Parathyroid adenoma (tissue), 2 donors: ENCODE measurements around the gene TACC3.
A peak's percentile ranks its signal among the peaks of the same experiment; 100 is the strongest.

Experiments
- H2AFZ ChIP-seq: fragments of 300-600 bp; sonication (generic); one replicate; pipeline ENCODE4 v1.7.0; 2017; ENCODE audit warnings: antibody characterized with exemption, mild to moderate bottlenecking
- H3K27ac ChIP-seq: fragments of 300-600 bp; sonication (generic); one replicate; pipeline ENCODE4 v1.7.0; 2017
- H3K27me3 ChIP-seq: fragments of 300-600 bp; sonication (generic); one replicate; pipeline ENCODE4 v1.7.0; 2017; ENCODE audit warnings: low read length; ENCODE audit not compliant: control insufficient read depth, insufficient read depth
- H3K36me3 ChIP-seq: fragments of 300-600 bp; sonication (generic); one replicate; pipeline ENCODE4 v1.7.0; 2017; ENCODE audit warnings: low read length; ENCODE audit not compliant: control insufficient read depth, insufficient read depth
- H3K4me1 ChIP-seq: fragments of 300-600 bp; sonication (generic); one replicate; pipeline ENCODE4 v1.7.0; 2017; ENCODE audit warnings: control low read depth
- H3K4me2 ChIP-seq: fragments of 300-600 bp; sonication (generic); one replicate; pipeline ENCODE4 v1.7.0; 2017; ENCODE audit warnings: low read length
- H3K4me3 ChIP-seq: fragments of 300-600 bp; sonication (generic); one replicate; pipeline ENCODE4 v1.7.0; 2017; ENCODE audit warnings: low read depth, low read length
- H3K79me2 ChIP-seq: fragments of 300-600 bp; sonication (generic); one replicate; pipeline ENCODE4 v1.7.0; 2017; ENCODE audit warnings: control low read depth
- H3K9ac ChIP-seq: fragments of 300-600 bp; sonication (generic); one replicate; pipeline ENCODE4 v1.7.0; 2017; ENCODE audit warnings: mild to moderate bottlenecking
- H3K9me3 ChIP-seq: fragments of 300-600 bp; sonication (generic); one replicate; pipeline ENCODE4 v1.7.0; 2017; ENCODE audit warnings: low read length; ENCODE audit not compliant: control insufficient read depth
- TF ChIP-seq, protein P1 (sequence below): fragments of 300-600 bp; sonication (generic); IDR thresholded peaks from one replicate; pipeline ENCODE4 v1.7.0; 2017; ENCODE audit warnings: antibody characterized with exemption, mild to moderate bottlenecking
- donor health status: primary hyperparathyroidism.

Gene TACC3

DNA sequence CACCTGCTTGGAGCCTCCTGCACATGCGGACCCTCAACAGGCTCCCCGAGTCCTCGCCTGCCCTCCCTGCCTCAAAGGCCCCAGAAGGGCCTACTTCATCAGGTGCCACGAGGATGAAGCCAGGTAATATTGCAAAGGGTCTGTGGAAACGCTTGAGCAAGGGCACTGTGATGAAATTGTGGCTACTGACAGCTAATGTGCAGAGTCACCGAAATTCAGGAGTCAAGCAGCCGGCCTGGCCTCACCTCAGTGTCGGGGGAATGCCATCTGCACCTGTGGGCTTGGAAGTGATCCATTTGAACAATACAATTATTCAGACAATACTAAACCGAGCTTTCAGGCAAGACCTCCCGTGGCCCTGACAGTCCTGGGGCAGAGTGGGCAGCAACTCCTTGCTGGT is 68.7 kb downstream of the TACC3 start:
- Histone ChIP-seq H3K9ac (no peak overlapping the region), H3K9me3 (no peaks in the 10 kb centered on the region), H2AFZ (no peak overlapping the region), H3K4me3 (no peak overlapping the region), H3K4me1 (no peaks in the 10 kb centered on the region), H3K27me3 (peaks cover 3% of the 10 kb centered on the region), H3K27ac (no peak overlapping the region), H3K79me2 (no peaks in the 10 kb centered on the region), H3K36me3 (no peaks in the 10 kb centered on the region), H3K4me2 (no peak overlapping the region)
- TF ChIP-seq, protein P1, sequence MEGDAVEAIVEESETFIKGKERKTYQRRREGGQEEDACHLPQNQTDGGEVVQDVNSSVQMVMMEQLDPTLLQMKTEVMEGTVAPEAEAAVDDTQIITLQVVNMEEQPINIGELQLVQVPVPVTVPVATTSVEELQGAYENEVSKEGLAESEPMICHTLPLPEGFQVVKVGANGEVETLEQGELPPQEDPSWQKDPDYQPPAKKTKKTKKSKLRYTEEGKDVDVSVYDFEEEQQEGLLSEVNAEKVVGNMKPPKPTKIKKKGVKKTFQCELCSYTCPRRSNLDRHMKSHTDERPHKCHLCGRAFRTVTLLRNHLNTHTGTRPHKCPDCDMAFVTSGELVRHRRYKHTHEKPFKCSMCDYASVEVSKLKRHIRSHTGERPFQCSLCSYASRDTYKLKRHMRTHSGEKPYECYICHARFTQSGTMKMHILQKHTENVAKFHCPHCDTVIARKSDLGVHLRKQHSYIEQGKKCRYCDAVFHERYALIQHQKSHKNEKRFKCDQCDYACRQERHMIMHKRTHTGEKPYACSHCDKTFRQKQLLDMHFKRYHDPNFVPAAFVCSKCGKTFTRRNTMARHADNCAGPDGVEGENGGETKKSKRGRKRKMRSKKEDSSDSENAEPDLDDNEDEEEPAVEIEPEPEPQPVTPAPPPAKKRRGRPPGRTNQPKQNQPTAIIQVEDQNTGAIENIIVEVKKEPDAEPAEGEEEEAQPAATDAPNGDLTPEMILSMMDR: no peak

DNA sequence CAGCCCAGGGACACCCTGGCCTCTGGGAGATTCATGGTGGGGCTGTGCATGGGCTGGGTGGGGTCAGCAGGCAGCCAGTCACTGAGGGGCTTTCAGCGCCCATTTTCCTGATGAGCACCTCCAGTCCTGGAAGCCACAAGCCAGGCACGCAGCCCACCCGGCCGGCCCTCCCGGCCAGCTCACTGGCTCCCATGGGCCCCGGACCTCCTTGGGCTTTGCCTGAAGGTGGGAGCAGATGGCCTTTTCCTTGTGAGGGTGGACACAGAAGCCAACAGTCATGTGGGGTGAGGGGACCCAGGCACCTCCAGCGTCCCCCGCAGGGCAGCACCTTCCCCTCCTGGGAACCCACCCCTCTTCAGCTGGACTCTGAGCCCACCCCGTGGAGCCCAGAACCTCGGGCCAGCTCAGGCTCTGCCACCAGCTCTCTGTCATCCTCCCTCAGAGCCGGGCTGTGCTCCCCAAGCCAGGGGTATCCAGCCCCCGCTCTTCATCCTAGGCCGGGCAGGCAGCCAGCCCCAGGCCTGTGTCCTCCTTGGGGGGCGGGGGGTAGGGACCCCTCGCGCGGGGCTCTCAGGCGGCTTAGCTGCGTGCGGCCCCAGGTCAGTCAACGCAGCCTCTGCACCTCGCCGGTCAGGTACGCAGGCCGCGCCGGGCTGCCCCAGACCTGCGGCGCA is 71.0 kb downstream of the TACC3 start:
- no peaks in the 10 kb centered on the region for H3K79me2 ChIP-seq
- no peak overlapping the region for H3K4me2 ChIP-seq
- no peaks in the 10 kb centered on the region for H3K9me3 ChIP-seq
- no peak overlapping the region for H3K27ac ChIP-seq
- no peak overlapping the region for H3K9ac ChIP-seq
- peaks cover 3% of the 10 kb centered on the region for H3K27me3 ChIP-seq
- H3K4me1 ChIP-seq: no peaks in the 10 kb centered on the region
- no peak overlapping the region for H3K4me3 ChIP-seq
- TF ChIP-seq, protein P1: no peak
- H2AFZ ChIP-seq: no peak overlapping the region
- no peaks in the 10 kb centered on the region for H3K36me3 ChIP-seq

DNA sequence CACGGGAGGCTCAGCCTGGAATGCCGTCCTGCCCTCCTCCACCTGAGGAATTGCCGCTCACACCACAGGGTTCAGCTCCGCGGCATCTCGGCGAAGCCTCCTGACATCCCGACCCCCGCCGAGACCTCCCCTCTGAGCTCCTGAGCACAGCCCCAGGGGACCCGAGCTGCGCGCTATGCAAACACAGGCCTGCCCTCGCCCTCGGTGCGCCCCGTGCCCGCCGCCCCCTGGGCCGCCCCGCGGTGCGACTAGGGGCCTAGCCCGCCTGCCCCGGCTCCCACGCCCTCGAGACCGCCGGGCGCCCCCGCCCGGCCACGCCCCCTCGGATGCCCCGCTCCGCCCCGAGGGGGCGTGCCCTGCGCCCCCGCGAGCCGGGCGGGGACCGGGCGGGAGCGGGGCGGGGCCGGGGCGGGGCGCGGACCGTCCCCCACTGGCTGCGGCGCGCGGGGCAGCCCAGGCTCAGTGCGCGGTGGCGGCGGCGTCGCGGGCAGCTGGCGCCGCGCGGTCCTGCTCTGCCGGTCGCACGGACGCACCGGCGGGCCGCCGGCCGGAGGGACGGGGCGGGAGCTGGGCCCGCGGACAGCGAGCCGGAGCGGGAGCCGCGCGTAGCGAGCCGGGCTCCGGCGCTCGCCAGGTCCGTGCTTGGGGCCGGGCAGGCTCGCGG is 71.6 kb downstream of the TACC3 start, which contains the start of gene FGFR3:
Gene FGFR3, plus strand, starts transcription at position 462 of the 664 bp plus-strand sequence. CDS start 642 bp downstream, outside the sequence.
- peaks cover 3% of the 10 kb centered on the region for H3K27me3 ChIP-seq
- H3K27ac ChIP-seq: no peak within 1 kb of the TSS
- no peaks in the 10 kb centered on the region for H3K36me3 ChIP-seq
- H3K79me2 ChIP-seq: no peaks in the 10 kb centered on the region
- no peak within 1 kb of the TSS for H3K9ac ChIP-seq
- H3K4me2 ChIP-seq: peak within 1 kb of the TSS; percentile 38
- TF ChIP-seq, protein P1: no peak
- no peaks in the 10 kb centered on the region for H3K4me1 ChIP-seq
- H3K4me3 ChIP-seq: no peak within 1 kb of the TSS
- H3K9me3 ChIP-seq: no peaks in the 10 kb centered on the region
- H2AFZ ChIP-seq: no peak within 1 kb of the TSS

DNA sequence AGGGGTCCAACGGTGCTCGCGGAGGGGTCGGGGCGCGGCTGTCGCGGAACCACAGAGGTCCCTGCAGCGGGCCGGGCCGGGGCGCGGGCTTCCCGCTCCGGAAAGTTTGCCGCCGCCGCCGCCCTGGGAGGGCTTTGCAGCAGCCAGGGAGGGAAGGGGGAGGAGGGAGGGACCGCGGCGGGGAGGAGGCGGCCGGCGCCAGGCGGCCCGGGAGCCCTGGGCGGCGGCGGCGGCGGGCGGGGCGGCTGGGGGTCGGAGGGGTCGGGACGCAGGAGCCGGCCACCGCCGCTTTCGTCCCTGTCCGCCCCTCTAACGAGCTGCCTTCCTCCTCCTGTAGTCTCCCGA is 72.1 kb downstream of the TACC3 start:
- Histone ChIP-seq H3K4me2 (peak overlapping the region; percentile 35), H3K27ac (no peak overlapping the region), H3K9me3 (no peaks in the 10 kb centered on the region), H3K9ac (no peak overlapping the region), H3K36me3 (no peaks in the 10 kb centered on the region), H3K4me3 (no peak overlapping the region), H3K4me1 (no peaks in the 10 kb centered on the region), H3K79me2 (no peaks in the 10 kb centered on the region), H2AFZ (no peak overlapping the region), H3K27me3 (peaks cover 3% of the 10 kb centered on the region)
- TF ChIP-seq, protein P1: no peak
